Medulla oblongata (tissue), 1 donor: ENCODE measurements around the gene DIP2C.
"Not testable (repeated sequence)": the region's sequence is repeated elsewhere in the genome, so short reads cannot be mapped to it uniquely, and the experiment has no call there.

Experiments
- DNase-seq: peaks from one replicate; pipeline ENCODE4 v3.0.0-alpha.2; 2015; ENCODE audit errors: extremely low spot score

DIP2C gene

DNA sequence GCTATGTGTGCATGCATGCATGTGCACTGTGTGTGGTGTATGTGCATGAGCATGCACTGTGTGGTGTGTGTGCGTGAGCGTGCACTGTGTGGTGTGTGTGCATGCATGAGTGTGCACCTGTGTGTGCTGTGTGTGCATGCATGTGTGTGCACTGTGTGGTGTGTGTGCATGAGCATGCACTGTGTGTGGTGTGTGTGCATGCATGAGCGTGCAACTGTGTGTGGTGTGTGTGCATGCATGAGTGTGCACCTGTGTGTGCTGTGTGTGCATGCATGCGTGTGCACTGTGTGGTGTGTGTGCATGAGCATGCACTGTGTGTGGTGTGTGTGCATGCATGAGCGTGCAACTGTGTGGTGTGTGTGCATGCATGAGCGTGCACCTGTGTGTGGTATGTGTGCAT lies 10.7 kb upstream of the DIP2C start:
- not testable (repeated sequence) for DNase-seq

DNA sequence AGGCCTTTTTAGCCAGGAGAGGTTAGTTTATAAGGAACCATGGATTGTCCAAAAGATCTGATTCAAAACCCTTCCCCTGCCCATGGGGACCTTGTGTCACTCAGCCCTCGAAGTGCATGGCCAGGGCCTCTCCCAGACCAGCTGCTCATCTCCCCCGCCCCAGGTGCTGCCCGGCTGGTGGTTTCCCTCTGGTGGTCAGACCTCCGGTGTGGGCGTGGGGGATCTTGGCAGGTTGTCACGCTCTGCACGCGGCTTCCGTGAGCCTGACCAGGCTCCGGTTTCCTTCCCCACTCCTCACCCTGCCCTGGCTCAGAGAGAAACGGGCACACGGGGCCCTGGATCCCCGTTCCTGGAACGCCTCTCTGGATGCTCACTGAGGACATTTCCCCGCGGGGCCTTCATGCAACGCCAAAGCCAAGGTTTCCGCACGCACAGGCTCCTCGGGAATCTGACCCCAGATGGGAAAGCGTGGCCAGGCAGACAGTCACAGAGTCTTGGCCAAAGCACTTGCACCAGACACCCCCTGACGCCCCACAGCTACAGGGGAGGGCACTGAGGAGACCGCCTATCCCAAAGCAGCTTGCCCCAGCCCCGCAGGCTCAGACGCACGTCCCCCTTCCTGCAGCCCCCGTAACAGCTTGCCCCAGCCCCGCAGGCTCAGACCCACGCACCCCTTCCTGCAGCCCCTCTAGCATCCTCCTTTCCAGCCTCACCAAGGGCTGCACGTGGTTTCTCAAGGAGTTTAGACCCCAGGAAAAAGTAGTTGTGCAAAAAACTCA lies 7.8 kb upstream of the DIP2C start:
- no peak for DNase-seq

DNA sequence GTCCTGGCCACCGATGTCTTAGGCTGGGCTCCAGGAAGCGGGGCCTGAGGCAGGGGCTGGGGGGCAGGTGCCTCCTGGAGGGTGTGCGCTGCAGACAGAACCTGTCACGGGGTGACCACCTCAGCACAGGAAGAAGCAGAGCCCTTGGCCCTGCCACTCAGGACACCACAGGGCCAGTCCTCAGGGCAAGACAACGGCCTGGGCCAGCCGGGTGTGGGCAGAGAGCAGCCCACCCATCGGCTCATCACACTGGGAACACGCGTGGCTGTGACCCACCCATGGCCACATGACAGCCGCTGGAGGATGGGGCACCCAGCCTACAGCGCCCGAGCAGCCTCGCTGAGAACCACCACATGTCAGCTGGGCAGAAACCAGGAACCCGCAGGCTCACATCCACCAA lies 5.9 kb upstream of the DIP2C start:
- no peak for DNase-seq

DNA sequence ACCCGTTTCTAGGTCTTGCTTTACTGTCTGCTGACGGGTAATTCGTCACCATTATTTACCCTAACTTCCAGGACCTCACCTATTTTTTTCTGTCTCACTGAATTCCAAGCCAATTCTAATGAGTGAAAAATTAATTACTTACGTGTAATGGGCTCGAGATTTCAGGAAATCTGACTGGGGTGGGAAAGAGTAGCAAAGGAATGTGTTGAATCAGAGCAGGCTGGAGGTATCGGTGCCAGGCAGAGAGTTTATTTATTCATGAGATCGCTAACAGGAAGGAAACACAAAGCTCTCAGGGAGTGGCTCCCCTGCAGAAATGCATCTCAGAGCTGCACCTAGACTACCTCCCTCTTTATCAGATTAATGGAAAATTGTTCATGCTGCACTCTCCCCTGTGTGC lies 4.0 kb upstream of the DIP2C start:
- DNase-seq = no peak

DNA sequence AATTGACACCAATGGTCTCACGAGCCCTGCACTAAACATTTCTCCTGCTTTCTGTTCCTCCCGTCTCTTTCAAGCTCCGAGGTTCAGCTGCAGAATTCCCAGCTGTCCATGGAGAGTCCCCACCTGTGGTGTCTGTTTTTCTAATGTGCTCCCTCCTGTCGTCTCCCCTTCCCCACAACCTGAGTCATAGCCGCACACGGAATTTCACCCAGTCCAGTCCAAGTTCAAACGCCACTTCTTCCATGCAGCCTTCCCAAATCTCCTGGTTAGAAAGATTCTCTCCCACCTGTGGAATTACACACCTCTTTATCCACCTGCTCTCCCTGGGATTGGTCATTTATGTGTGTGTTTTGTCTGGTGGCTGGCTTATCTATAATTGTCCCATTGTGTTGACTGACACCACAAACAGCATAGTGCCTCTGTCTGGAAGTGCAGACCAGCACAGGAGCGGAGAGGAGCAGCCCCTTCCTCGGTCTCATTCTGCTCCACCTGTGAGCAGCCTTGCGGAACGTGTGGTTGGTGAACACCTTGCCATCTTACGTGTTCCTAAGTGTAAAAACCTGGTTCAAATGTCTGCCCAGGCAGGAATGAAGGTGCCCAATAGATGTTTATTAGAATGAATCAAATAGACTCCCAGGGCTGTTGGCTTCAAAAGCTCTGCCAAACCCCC lies 3.3 kb upstream of the DIP2C start:
- DNase-seq = no peak

DNA sequence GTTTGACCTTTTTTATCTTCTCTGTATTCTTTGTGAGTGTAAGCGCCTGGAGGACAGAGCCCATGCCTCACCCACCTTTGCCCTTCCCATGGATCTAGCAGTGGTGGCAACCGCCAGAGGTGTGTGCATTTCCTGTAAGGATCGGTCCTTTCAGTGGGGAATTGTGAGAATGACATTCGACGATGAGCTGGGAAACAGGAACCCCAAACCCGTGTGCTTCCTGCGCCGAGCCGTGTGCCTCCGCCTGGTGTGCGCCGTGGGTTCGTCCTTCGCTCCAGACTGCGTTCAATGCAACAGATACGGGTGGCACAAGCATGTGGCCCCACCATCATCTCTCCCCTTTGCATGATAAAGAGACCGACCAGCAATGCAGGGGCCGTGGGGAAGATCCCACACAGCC lies 1.7 kb upstream of the DIP2C start:
- no peak for DNase-seq

DNA sequence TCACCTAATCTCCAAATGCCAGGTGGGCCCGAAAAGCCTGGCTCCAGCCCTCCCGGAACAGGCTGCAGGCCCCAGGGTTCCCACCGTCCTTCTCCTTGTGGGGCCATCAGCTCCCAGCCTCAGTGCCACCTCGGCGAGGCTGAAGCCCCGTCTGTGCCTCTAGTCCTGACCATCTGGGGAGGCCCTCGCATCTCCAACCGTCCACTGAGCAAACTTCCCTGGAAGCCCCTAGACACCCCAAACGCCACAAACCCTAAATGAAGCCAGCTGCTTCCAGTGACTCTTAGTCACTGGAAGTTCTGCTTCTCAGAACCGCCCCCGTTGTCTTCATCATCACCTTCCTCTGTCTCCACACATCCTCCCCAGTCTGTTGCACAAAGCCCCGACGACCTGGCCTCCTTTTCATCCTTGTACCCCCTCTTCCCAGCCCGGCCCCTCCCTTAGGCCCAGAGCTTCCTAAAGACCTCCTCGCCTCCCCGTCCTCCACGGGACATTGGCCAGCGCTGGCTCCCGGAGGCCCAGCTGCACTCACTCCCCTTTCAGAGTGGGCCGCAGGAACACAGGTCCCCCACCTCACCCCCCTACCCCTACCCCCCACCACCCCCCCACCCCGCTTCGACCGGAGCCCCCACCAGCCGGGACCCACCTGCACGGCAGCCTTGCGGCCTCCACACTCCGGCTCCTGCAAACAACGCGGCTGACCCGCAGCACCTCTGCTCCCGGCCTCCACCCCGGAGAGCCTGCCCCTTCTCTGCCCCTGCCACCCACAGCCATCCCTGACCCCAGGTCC lies 1.1 kb upstream of the DIP2C start:
- DNase-seq = no peak

DNA sequence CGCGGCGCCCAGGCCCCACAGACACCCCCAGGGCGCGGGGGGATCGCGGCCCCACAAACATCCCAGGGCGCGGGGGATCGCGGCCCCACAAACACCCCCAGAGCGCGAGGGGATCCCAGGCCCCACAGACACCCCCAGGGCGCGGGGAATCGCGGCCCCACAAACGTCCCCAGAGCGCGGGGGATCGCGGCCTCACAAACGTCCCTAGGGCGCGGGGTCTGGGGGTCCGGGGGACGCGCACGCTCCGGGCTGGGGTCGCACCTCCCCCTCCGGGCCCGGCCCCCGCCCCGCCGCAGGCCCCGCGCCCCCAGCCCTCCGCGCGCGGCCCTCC lies 382 bp downstream of the DIP2C start:
- DNase-seq = no peak

DNA sequence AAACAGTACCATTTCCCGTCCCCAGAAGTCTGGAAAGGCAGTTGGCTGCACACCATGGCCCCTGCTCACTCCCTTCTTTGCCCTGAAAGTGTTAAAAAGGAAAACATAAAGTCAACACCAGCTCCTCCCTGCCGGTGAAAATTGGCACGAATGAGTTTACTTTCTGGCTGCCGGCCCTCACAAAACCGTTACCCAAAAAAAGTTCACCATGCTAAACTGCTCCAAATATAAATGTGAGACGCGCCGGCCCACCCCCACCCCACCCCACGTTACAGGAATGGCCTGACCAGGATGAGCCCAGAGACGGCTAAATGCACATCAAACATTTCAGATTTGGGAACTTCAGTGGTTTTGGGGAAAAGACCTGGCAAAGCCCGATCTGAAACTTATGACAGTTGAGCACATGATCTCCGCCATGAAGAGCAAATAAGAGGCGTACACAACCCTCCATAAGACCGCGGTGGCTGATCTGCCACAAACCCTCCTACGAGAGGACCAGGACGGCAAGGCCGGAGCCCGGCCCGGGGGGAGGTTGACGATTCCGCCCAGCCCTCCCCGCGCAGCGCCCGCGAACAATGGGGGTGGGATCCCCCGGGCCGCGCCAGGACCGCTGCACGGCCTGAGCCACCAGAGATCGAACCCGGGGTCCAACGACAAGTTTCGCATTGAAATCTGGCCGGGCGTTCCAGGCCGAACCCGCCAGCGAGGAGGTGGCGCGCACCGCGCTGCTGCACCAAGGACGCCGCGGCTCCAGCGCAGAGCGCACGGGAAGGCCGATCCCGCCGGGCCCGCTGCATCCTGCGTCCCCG lies 952 bp downstream of the DIP2C start:
- peak; percentile 70 for DNase-seq

DNA sequence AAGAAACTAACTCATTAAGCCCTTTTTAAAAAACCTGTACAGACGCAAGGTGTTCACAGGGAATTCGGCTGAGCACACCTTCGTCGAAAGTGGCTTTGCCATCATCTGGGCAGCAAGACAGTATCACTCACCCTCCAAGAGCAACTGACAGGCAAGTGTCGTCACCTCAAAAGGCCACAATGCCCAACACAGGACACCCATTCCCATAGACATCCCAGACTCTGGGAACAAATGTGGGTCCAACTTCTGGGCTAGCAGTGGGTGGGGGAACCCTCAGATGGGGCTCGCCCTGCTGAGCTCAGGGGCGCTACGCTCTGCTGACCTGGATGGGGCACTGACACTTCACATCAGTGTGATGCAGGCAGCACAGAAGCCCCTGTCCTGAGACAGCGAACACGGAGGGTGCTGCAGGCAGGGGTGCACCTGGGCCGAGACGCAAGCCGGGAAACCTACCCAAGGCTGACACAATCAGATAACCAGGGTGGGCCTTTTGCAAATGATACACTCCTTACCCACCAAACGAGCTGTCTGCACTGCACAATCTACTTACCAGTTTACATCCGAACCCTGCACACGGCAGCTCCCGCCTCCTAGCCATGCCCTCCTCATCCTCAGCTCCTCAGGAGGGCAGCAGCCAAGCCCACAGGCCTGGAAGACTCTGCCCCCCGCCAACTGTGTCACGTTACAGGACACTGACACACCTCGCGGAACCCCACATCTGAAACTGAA lies 1.7 kb downstream of the DIP2C start:
- DNase-seq = no peak

DNA sequence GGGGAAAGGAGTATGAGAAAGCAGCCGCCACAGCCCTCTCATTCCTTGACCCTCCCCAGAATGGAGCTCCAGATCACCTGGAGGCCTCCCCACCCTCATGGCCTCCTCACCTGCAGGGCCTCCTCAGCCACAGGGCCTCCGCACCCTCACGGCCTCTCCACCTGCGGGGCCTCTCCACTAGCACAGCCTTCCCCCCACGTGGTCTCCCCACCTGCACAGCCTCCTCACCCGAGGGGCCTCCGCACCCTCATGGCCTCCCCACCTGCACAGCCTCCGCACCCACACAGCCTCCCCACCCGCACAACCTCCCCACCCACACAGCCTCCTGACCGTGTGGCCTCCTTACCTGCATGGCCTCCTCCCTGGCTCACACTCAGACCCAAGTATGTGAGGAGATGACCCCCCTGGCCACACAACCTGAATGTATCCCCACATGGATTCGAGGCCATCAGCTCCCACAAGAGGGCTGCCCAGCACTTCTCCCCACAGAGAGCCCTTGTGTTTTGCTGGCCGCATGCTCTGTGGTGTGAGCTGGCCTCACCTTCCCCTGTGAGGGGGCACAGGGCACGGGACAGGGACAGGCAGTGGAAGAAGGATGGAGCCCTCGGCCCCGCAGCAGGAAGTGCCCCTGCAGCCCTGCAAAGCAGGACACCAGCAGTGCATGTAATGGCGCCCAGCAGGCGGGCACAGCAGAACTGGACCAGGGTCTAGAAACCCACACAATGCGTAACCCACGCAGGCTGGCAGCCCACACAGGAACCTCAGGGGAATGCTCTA lies 3.1 kb downstream of the DIP2C start:
- no peak for DNase-seq

DNA sequence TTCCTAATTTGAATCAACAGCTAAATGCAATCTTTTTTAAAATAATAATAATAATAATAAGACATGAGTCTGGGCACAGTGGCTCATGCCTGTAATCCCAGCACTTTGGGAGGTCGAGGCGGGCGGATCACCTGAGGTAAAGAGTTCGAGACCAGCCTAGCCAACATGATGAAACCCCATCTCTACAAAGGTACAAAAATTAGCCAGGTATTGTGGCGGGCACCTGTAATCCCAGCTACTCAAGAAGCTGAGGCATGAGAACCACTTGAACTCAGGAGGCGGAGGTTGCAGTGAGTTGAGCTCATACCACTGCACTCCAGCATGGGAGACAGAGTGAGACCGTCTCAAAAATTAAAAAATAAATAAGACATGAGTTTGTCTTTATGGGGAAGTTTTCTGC lies 3.9 kb downstream of the DIP2C start:
- DNase-seq = no peak

DNA sequence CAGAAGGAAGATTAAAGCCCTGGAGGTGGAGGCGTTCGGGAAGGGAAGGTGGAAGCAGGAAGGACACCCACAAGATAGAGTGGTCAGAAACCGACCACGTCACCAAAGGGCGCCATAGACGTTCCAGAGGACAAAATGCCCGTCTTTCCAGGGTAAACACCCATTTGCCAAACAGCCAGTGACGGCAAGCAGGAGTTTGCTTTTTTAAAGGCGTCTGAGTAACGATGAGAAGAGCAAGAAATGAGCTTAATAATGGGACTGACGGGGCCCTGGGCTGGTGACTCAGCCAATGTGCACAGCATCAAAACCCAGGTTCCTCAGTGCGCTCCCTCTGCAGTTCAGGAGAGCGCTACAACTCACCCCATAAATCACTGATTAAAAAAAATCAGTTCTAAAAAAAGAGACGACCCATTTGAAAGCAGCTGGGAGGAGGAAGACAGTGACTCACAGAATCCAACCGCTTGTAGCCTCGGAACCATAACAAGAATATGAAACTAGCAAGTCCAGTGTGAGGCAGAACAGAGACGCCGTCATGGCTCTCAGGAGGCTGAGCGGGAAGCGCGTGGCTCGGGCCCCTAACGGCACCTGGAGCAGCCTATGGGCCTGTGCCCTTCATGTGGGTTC lies 5.9 kb downstream of the DIP2C start:
- no peak for DNase-seq

DNA sequence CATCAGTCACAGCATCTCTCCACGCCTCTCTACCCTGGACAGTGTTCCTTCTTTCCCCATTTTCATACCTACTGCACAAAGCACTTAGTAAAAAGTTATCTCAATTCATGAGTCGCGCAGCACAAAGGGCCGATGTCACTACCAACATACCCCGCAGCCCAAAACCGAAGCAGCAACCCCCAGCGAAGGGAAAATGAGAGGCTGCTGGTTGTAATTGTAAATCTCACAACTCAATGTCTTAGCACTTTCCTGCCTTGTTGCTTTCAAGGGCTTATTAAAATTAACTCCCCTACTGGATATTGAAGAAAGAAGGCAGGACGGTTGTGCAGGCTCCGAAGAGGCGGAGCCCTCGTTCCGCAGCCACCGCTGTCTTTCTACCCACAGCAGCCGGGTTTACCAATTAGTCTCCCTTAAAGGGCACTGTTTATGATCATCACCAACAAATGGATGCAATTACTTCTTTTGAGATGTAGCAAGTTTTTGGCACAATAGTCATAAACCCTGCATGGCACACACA lies 6.5 kb downstream of the DIP2C start:
- DNase-seq = no peak

DNA sequence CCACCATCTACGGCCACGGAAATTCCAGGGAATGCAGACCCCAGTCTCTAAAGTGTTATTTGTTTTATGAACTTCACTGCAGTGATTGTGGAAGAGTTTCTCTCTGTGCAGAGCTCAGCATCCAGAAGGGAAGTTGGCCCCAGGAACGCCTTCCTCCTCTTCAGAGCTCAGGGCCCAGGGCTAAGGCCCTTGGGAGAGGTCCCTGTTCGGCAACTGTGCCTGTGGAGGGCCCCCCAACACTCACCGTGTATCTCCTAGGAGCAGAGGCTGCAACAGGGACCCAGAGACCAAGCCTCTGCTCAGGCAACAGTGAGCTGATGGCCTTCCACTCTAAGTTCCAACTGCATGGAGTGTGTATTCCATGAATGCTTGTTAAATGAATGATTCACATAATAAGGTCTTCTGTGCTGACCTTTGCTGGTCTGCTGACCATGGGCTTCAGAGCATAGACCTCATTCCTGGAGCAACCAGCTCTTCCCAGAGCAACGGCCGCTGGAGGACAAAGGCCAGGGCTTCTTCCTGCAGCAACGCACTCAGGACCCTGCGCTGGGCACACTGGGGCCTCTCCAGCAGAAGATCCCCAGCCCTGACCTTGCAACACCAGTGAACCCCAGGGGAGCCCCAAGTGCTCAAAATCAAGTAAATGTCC lies 7.7 kb downstream of the DIP2C start:
- DNase-seq = no peak

DNA sequence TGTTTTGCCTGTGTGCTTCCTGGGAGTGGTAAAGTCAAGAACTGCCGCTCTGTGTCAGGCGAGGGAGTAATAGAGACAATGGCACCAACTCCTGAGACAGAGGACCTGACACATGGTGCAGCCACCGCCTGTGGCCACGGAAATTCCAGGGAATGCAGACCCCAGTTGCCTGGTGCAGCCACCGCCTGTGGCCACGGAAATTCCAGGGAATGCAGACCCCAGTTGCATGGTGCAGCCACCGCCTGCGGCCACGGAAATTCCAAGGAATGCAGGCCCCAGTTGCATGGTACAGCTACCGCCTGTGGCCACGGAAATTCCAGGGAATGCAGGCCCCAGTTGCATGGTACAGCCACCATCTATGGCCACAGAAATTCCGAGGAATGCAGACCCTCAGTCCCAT lies 8.7 kb downstream of the DIP2C start:
- no peak for DNase-seq

DNA sequence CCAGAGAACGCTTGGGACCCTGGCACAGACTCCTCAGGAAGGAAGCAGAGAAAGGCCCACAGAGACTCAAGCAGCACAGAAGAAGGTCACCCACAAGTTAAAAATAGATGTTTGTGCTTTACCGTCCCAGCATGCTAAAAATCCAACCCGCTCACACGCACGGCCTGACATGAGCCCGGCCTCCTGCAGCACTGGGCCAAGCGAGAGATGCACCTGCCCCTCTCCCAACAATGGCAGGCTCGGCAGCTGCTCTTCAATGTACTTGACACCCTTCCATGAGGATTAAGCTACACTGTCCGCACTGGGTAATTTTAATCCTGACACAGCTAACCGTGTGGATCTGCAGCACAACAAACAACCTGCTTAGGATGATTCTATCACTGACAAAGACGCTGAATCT lies 9.3 kb downstream of the DIP2C start:
- DNase-seq = no peak

DNA sequence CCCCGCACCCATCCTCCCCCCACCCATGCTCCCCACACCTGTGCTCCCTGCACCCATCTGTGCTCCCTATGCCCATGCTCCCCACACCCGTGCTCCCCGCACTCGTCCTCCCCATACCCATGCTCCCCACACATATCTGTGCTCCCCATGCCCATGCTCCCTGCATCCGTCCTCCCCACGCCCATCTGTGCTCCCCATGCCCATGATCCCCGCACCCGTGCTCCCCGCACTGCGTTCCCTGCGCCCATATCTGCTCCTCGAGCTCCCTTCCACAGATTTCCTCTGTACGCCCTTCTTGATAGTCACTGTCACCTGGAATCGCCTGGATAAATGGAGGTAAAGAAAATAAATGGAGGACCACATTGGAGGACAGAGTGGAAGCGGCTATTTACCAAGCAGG lies 9.9 kb downstream of the DIP2C start:
- no peak for DNase-seq

DNA sequence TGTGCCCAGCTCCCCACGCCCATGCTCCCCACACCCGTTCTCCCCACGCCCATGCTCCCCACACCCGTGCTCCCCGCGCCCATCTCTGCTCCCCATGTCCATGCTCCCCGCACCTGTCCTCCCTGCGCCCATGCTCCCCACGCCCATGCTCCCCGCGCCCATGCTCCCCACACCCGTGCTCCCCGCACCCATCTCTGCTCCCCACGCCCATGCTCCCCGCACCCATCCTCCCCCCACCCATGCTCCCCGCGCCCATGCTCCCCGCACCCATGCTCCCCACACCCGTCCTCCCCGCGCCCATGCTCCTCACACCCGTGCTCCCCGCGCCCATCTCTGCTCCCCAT lies 10.8 kb downstream of the DIP2C start:
- not testable (repeated sequence) for DNase-seq
